Measurements from ENCODE around the gene AIMP2.

The AIMP2 gene

GRCh38 chr7:6011541-6011940, 2.5 kb downstream of the AIMP2 start:
- H3K4me3 ChIP-seq (ENCODE audit: control insufficient read depth, low read depth, low read length), result no peak overlapping the region
- DNase-seq (ENCODE audit: low read depth), result no peak
- no peak for TF ChIP-seq CTCF (conservative IDR thresholded peaks at IDR 0.05; ENCODE audit: control insufficient read depth, insufficient read depth, low read depth, low read length)

GRCh38 chr7:6012355-6013104, 3.5 kb downstream of the AIMP2 start:
- H3K4me3 ChIP-seq (ENCODE audit: control insufficient read depth, low read depth, low read length), result no peak overlapping the region
- no peak for TF ChIP-seq CTCF (conservative IDR thresholded peaks at IDR 0.05; ENCODE audit: control insufficient read depth, insufficient read depth, low read depth, low read length)
- DNase-seq (ENCODE audit: low read depth), result peak; percentile 40

- no peak overlapping the region for H3K4me3 ChIP-seq (ENCODE audit: control insufficient read depth, low read depth, low read length)
- DNase-seq (ENCODE audit: low read depth), result peak; percentile 97
- no peak for TF ChIP-seq CTCF (conservative IDR thresholded peaks at IDR 0.05; ENCODE audit: control insufficient read depth, insufficient read depth, low read depth, low read length)
Observed at GRCh38 chr7:6015917-6016652, 7.0 kb downstream of the AIMP2 start.

- DNase-seq (ENCODE audit: low read depth), result no peak
- H3K4me3 ChIP-seq (ENCODE audit: control insufficient read depth, low read depth, low read length), result no peak overlapping the region
- no peak for TF ChIP-seq CTCF (conservative IDR thresholded peaks at IDR 0.05; ENCODE audit: control insufficient read depth, insufficient read depth, low read depth, low read length)
Observed at GRCh38 chr7:6016653-6016966, 7.5 kb downstream of the AIMP2 start.

DNA sequence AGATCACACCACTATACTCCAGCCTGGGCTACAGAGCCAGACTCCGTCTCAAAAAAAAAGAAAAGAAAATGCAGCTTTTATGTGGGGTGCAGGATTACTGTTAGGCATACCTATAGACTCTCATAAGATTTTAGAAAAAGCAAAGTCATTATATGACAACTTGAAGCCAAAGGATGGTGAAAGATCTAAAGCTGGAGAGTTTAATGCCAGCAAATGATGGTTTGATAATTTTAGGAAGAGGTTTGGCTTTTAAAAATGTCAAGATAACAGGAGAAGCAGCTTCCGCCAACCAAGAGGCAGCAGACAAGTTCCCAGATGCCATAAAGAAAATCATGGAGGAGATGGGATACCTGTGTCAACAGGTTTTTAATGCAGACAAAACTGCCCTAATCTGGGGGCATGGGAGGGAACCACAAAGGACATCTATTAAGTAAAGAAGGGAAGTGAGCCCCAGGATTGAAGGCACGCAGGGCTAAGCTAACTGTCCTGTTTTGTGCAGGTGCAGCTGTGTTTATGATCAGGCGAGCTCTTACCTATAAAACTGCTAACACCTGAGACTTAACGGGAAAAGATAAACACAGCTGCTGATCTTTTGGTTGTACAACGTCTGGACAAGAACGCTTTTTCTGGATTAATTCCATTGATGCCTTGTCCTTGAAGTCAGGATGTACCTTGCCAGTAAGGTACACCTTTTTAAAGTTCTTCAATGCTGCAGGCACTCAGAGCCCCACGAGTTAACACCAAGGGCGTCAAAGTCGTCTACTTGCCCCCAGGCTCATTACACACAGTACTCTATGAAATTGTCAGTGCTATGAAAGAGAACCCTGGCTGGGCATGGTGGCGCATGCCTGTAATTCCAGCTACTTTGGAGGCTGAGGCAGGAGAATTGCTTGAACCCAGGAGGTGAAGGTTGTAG, 11.6 kb downstream of the AIMP2 start:
- no peak for TF ChIP-seq CTCF (conservative IDR thresholded peaks at IDR 0.05; ENCODE audit: control insufficient read depth, insufficient read depth, low read depth, low read length)
- no peak overlapping the region for H3K4me3 ChIP-seq (ENCODE audit: control insufficient read depth, low read depth, low read length)
- no peak for DNase-seq (ENCODE audit: low read depth)

DNA sequence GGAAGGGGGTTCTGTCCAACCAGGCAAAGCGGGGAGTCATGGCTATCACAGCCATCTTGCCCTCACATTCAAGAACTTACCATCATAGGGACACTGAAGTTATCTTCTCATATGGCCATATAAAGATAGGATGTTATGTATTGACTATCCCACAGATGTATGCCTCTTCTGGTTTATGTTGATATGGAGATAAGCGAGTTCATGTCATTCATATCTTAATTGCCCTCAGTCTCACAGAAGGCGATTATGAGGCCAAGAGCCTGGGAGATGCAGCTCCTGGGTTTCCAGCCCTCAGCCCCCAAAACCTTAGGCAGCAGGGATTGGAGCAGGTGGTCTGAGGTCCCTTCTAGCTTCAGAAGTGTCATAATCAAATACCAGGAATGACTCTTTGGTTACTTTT, 13.6 kb downstream of the AIMP2 start:
- H3K4me3 ChIP-seq (ENCODE audit: control insufficient read depth, low read depth, low read length), result no peak overlapping the region
- no peak for DNase-seq (ENCODE audit: low read depth)
- no peak for TF ChIP-seq CTCF (conservative IDR thresholded peaks at IDR 0.05; ENCODE audit: control insufficient read depth, insufficient read depth, low read depth, low read length)
